HG02588 (cell line): ENCODE results near the gene C5orf15.
"Not testable (repeated sequence)": the region's sequence is repeated elsewhere in the genome, so short reads cannot be mapped to it uniquely, and the experiment has no call there.

Source experiments
- ATAC-seq: cut with Tn5 transposase; IDR thresholded peaks from one replicate; pipeline ENCODE4 v1.9.1; 2021; ENCODE audit warnings: mild to moderate bottlenecking, moderate library complexity; ENCODE audit not compliant: unreplicated experiment

The C5orf15 gene

GRCh38 chr5:133994297-133994989, 26.0 kb upstream of the C5orf15 start:
- ATAC-seq, result no peak

GRCh38 chr5:133993185-133993936, 24.9 kb upstream of the C5orf15 start:
- no peak for ATAC-seq

GRCh38 chr5:133992429-133993155, 24.2 kb upstream of the C5orf15 start:
- ATAC-seq, result no peak

GRCh38 chr5:133991171-133991910, 22.9 kb upstream of the C5orf15 start:
- ATAC-seq, result no peak

GRCh38 chr5:133990396-133990795, 22.0 kb upstream of the C5orf15 start:
- no peak for ATAC-seq

GRCh38 chr5:133985540-133986180, 17.2 kb upstream of the C5orf15 start:
- no peak for ATAC-seq

GRCh38 chr5:133983674-133984073, 15.2 kb upstream of the C5orf15 start:
- no peak for ATAC-seq

- ATAC-seq, result no peak
Observed at GRCh38 chr5:133981714-133982113, 13.3 kb upstream of the C5orf15 start.

- ATAC-seq, result no peak
Observed at GRCh38 chr5:133980652-133981051, 12.2 kb upstream of the C5orf15 start.

- no peak for ATAC-seq
Observed at GRCh38 chr5:133978943-133979342, 10.5 kb upstream of the C5orf15 start.

GRCh38 chr5:133977858-133978257, 9.4 kb upstream of the C5orf15 start:
- no peak for ATAC-seq

- ATAC-seq, result peak; percentile 65
Observed at GRCh38 chr5:133977161-133977787, 8.8 kb upstream of the C5orf15 start.

- not testable (repeated sequence) for ATAC-seq
Observed at GRCh38 chr5:133975546-133975945, 7.1 kb upstream of the C5orf15 start.

- no peak for ATAC-seq
Observed at GRCh38 chr5:133974142-133974541, 5.7 kb upstream of the C5orf15 start.

GRCh38 chr5:133970325-133970909, 2.0 kb upstream of the C5orf15 start:
- ATAC-seq, result no peak

GRCh38 chr5:133969654-133970324, 1.4 kb upstream of the C5orf15 start:
- no peak for ATAC-seq

- ATAC-seq, result no peak
Observed at GRCh38 chr5:133967698-133968203, 674 bp downstream of the C5orf15 start.

- no peak for ATAC-seq
Observed at GRCh38 chr5:133967124-133967523, 1.3 kb downstream of the C5orf15 start.

- no peak for ATAC-seq
Observed at GRCh38 chr5:133966090-133966489, 2.3 kb downstream of the C5orf15 start.
